CD4-positive, alpha-beta T cell treated with Interleukin-1 beta for 1 hour (primary cell): ENCODE results near the gene SSTR3.

Experiments used
- DNase-seq, 2 donors: peaks; one replicate each; pipeline ENCODE4 v3.0.0-alpha.2; 2020 to 2022

The SSTR3 gene

GRCh38 chr22:37193629-37194191 lies 18.6 kb downstream of the SSTR3 start:
- DNase-seq, result peak; percentile 45 to 64

- DNase-seq, result no peak
Observed at GRCh38 chr22:37192741-37193140, 19.5 kb downstream of the SSTR3 start.

DNA sequence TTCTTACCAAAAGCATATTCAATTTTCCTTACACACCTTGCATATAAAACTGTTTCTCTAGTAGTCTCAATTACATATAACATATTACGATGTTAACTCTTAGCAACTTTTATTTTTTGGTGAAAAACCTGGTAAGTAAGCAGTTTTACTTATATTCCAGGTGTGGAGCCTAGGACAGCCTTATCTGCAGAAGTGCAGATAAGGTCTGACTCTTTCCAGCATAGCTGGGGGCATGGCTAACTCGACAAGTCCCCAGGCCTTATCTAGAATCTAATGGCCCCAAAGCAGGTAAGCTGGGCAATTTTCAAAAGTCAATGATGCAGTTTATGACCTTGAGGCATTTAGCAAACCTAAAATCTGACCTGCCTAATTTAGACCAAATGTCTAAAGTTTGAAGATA lies 20.1 kb downstream of the SSTR3 start:
- no peak for DNase-seq

DNA sequence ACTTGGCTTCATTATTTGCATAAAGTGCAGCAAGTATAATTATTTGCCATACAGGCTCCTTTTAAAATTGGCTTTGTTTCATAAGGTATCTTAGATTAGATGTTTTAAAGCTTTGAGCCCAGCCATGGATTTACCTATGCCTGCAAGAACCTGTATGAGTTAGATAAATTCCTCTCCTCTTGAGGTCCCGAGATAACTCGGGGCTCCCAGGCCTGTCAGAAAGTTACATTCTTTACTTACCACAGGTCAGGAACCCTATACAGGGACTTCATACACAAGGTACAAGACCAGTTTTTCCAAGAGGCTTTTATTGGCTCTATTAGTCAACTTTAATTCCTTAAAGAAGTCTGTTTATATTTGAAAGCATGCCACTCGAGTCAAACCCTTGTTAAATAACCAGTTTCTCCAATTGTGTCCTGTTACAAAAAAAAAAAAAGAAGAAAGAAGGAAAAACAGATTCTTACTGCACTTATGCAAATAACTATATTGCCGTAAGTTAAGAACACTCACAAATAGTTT lies 22.0 kb downstream of the SSTR3 start:
- DNase-seq, result no peak

- DNase-seq, result no peak
Observed at GRCh38 chr22:37188901-37189466, 23.3 kb downstream of the SSTR3 start.

GRCh38 chr22:37187891-37188761 lies 24.2 kb downstream of the SSTR3 start, which contains the start of gene C1QTNF6:
Gene C1QTNF6, minus strand, starts transcription at chr22:37188247. Its CDS starts 34 bp downstream, at chr22:37188213.
- no peak for DNase-seq

DNA sequence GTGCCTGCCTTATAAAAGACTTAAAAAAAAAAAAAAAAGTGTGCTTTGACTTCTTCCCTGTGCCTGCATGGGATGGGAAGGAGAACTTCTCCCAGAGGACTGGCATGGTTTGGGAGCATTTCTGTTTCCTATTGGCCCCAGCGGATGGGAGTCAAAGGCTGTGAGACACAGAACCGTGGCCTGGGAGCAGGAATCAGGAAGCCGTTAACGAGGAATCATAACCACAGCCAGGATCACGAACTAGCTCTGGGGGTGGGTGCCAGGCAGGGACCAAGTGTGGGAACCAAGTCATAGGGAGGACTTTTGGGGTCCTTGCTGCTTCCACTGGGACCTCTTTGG lies 24.8 kb downstream of the SSTR3 start:
- no peak for DNase-seq

DNA sequence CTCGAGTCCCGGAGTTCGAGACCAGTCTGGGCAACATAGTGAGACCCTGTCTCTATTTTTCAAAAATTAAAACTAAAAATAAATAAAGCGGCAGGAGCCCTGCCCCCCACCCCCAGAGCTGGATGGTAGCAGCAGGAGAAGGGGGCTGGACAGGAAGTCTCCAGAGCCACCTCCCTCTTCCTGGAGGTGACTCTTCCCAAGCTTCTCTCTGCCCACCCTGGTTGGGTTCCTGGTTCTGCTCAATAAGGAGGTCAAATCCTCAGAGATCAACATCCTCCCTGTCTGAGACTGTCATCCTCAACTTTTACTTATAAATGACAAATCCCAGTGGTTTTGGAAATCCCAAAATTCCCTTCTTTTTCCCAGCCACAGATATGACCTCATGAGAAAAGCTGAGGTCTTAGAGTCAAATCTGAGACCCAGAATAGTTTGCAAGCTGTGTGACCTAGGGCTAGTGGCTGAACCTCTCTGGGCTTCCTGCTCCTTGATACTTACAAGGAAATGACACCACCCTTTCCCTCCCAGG lies 25.2 kb downstream of the SSTR3 start:
- DNase-seq, result no peak

DNA sequence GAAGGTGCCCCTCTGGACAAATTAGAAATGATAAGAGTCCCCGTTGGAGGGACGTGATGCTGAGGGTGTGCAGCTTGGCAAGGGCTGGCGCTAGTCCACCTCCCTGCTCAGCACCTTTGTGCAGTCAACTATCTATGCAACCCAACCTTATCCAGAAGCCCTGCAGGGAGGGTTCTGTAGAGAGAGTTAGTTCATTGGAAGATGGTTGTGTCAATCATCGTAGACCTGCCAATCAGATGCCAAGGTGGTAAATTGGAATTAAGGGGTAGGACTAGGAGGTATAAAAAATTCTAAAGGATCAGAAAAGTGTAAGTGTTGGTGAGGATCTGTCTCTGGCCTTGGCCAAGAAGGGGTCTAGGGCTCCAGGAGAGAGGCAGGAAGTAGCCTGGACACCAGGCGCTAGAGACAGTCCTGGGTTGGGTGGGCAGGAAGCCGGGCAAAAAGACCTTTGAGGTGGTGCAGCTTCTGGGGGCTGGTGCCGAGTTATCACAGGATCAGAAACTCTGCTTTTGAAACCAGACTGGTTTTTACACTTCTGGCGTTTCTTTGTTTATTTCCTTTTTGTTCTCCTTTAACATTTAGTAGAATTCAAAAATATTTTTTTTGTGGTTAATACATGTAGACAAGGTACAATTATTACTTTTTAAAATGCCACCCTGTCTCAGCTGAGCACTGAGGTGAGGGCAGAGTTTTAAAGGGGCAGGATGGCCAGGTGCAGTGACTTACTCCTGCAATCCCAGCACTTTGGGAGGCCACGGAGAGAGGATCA lies 25.9 kb downstream of the SSTR3 start:
- DNase-seq, result peak; percentile 57 to 87

DNA sequence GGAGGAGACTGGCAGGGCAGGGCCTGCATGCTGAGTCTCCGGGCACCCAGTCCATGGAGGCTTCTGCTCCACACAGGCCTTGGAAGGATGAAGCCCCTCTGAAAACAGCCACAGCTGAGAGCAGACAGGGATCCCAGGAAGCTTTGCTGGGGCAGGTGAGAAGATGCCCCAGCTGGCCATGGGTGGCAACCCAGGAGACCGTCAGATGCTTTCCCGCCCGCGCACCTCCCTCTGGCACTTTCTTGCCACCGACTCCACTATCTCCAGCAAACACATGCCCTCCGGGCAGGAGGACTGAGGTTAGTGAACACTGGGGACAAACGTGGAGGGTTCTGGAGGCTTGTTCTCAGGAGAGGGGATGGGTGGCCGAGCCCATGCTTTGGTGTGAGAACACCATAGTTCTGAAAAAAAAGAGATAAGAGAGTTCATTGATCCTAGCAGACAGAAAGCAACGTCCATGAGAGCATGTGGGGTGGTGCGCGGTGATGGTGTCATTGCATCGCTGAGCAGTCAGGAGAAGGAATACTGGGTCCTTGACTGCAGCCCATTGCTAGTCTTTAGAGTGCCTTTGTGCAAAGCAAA lies 26.5 kb downstream of the SSTR3 start:
- DNase-seq, result no peak

DNA sequence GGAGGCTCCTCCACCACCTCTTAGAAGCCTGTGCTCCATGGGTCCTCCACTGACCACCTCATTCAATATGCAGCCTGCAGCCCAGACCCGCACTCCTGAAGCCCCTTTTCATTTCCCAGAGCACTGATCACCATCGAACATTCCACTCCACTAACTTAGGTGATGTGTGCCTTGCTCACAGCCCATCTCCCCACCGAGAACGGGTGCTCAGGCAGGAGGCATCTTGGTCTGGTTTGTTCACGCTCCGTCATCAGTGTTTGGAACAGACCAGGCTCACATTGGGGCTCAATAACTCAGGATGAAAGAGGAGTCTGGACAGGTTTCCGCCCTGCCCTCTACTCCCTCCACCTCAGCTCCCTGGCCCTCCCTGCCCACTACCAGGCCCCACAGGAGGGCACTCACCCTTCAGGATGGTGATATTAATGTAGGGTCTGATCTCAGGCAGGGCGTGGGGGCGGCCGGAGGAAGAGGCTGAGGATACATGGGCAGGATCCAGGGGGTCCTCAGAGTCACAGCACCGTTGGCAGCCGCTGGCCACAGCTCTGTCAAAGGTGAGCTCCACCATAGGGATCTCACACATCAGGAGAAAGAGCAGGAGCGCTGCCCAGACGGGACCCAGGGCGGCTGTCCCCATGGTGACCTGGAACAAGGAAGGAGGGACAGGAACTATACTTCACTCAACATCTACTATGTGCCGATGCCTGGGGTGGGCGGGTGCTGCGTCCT lies 27.3 kb downstream of the SSTR3 start:
- no peak for DNase-seq

- no peak for DNase-seq
Observed at GRCh38 chr22:37184380-37184755, 27.9 kb downstream of the SSTR3 start.

GRCh38 chr22:37183432-37184379 lies 28.6 kb downstream of the SSTR3 start:
- no peak for DNase-seq

DNA sequence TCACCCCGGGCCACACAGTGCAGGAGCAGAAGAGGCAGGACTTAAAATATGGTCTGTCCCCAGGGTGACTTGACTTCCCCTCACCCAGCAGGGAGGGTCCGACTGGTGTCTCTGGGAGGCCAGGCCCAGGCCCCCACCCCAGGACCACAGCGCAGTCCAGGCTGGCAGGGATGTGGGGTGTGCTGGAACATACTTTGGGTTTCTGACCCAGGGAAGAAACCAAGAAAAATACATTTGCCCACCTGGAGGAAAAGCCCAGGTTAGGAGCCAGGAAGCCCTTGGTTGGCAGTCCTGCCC lies 29.4 kb downstream of the SSTR3 start:
- DNase-seq, result no peak

GRCh38 chr22:37182101-37182948 lies 30.0 kb downstream of the SSTR3 start:
- no peak for DNase-seq

- DNase-seq, result no peak
Observed at GRCh38 chr22:37181681-37182080, 30.6 kb downstream of the SSTR3 start.

DNA sequence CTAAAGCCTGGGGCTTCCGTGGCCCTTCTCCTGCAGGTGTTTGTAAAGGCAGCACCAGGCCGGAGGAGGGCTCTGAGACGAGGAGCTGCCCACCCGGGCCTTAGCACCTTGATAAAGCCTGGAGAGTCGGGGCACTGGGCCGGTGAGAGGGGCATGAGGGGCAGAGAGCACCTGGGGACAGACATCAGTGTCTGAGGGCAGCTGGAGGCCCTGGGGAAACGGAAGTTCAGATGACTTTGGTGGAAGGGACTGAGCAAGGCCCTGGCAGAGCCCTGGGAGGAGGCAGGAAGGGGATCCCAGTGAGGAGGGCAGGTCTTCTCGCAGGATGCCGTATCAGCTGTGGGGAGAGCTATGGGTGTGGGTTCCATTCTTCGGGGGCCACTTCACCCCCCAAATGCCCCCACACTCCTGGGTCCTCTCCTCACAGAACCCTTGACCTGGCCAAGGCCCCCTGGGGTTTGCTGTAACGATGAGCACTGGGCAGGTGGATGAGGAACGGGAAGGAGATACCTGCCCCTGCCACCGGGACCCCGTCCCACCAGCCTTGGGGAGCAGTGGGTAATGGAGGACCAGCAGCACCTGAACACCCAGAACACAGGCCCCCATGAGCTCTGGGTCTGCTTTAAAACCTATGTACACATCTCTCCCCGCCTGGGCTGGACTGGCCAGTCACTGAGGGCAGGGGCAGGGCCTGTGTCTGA lies 31.6 kb downstream of the SSTR3 start:
- no peak for DNase-seq

- DNase-seq, result no peak
Observed at GRCh38 chr22:37179622-37180420, 32.5 kb downstream of the SSTR3 start.

DNA sequence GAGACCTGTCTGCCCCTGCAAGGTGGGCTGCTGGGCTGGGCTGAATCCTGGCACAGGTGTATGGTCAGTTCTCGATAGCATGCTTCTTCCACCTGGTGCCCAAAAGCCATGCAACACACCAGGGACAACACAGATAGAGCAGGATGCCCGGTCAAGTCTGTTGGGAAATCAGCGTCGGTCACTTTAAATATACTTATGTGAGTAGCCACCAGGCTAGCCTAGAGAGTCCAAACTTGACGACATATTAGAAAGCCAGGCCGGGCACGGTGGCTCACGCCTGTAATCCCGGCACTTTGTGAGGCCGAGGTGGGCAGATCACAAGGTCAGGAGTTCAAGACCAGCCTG lies 33.2 kb downstream of the SSTR3 start:
- no peak for DNase-seq
